ENCODE data around the gene TSC2. TPM values are rescaled to one million over a fixed set of nuclear protein-coding genes. Genes with fewer than 3 reads are reported as not detected.
"Not testable (repeated sequence)": the region's sequence is repeated elsewhere in the genome, so short reads cannot be mapped to it uniquely, and the experiment has no call there.

The TSC2 gene
- total and polyA plus RNA-seq, 2 of the 13 experiments (the other 11 are each of a cell fraction or from before 2014, with no cell fraction given) = 19.6 to 40.4 TPM

GRCh38 chr16:2135770-2136490, 88.1 kb downstream of the TSC2 start, which contains the start of gene PKD1:
Gene PKD1, minus strand, starts transcription at chr16:2135898. Its CDS starts 209 bp downstream, at chr16:2135689.
- H3K79me2 ChIP-seq (ENCODE audit: insufficient read depth, low read length); H3K27me3 ChIP-seq (ENCODE audit: control insufficient read depth in 1 of 2, insufficient read depth in 2 of 2, low read length in 2 of 2); FAIRE-seq; H3K36me3 ChIP-seq (replicated peaks in 1 of 2; ENCODE audit: control insufficient read depth in 1 of 2, insufficient read depth in 2 of 2, low read length in 2 of 2); H4K20me1 ChIP-seq (ENCODE audit: insufficient read depth, low read length); H2AFZ ChIP-seq (ENCODE audit: low read length); H3K27ac ChIP-seq (ENCODE audit: extremely low read length, insufficient read depth, low read length); in situ Hi-C loops (cut with HindIII; ENCODE audit: extremely low pct_ligation_motif_present, low pct_unique_long_range_greater_than_20kb); CTCF ChIA-PET (ENCODE audit: low intra/inter-chr PET ratio, low total read pairs); H3K9me3 ChIP-seq (ENCODE audit: low read length); intact Hi-C loops (cut with micrococcal nuclease; ENCODE audit: unreplicated experiment); BruUV-seq (replicated peaks): not testable (repeated sequence)
- POLR2A ChIA-PET = interaction anchor here (0.6 to 1.2 kb wide), 5 partner anchors 12 to 171 kb away, joined by 3 to 24 read pairs (median 5); partner anchors contain the start of genes RPS2 and TRAF7
- WGBS (ENCODE audit: low lambda C conversion rate) = 1% methylated on average over 13 of the region's 81 CpGs
- Histone ChIP-seq H3K9ac (ENCODE audit: insufficient read depth, low read depth, low read length) (peak within 1 kb of the TSS; percentile 56; the same call in 1 of the 2 replicates), H3K4me2 (ENCODE audit: low read depth, low read length) (peak within 1 kb of the TSS; percentile 69), H3K4me1 (ENCODE audit: insufficient read depth, low read length) (peaks cover 23% of the 10 kb centered on the region), H3K4me3 (replicated peaks in 1 of 3; ENCODE audit: insufficient read depth in 1 of 3, low read depth in 2 of 3, low read length in 3 of 3) (peak within 1 kb of the TSS; percentile 60 to 63 (median 62); a peak in 5 of 6 replicates)
- DNase-seq (ENCODE audit: low spot score) (peak; percentile 78), ATAC-seq (peak; percentile 78)
- TF ChIP-seq ZMYM3 (CRISPR knock-in tag; IDR thresholded peaks at IDR 0.05) (0 out of 2 replicates have a peak, but pooled peaks have one; percentile 2), GATAD2A (CRISPR knock-in tag; IDR thresholded peaks at IDR 0.05) (peak; percentile 24; the same call in 1 of the 2 replicates), ZNF205 (CRISPR knock-in tag; IDR thresholded peaks at IDR 0.05) (0 out of 2 replicates have a peak, but pooled peaks have one; percentile 17), SPEN (CRISPR knock-in tag; IDR thresholded peaks at IDR 0.05; ENCODE audit: low read depth) (peak; percentile 31; the same call in 1 of the 2 replicates), ZNF687 (CRISPR knock-in tag; IDR thresholded peaks at IDR 0.05) (peak; percentile 61), ERF (CRISPR knock-in tag; IDR thresholded peaks at IDR 0.05) (0 out of 2 replicates have a peak, but pooled peaks have one; percentile 40), HNRNPLL (IDR thresholded peaks at IDR 0.05; ENCODE audit: low read depth, low read length, poor library complexity, severe bottlenecking) (peak; percentile 50), TFDP1 (CRISPR knock-in tag; IDR thresholded peaks at IDR 0.05; ENCODE audit: borderline replicate concordance) (peak; percentile 47; the same call in 1 of the 2 replicates), BHLHE40 (IDR thresholded peaks at IDR 0.05; ENCODE audit: low read length) (peak; percentile 53), SP5 (CRISPR knock-in tag; IDR thresholded peaks at IDR 0.05; ENCODE audit: borderline replicate concordance, low read depth) (peak; percentile 73), ZFY (CRISPR knock-in tag; IDR thresholded peaks at IDR 0.05) (peak; percentile 50; the same call in 1 of the 2 replicates), ZGPAT (CRISPR knock-in tag; IDR thresholded peaks at IDR 0.05) (peak; percentile 26; the same call in 1 of the 2 replicates), IKZF5 (CRISPR knock-in tag; IDR thresholded peaks at IDR 0.05) (0 out of 2 replicates have a peak, but pooled peaks have one; percentile 35)
